Ishikawa (cell line): Measurements from ENCODE around the gene C19orf33.

ENCODE experiments used
- CEBPB ChIP-seq: IDR thresholded peaks from 2 replicates; pipeline ENCODE4 v1.6.1; 2012
- FOXM1 ChIP-seq: IDR thresholded peaks from 2 replicates; pipeline ENCODE4 v1.6.1; 2012; ENCODE audit warnings: low read depth, borderline replicate concordance
- TEAD4 ChIP-seq: IDR thresholded peaks from 2 replicates; pipeline ENCODE4 v1.6.1; 2012
- YY1 ChIP-seq: IDR thresholded peaks from 2 replicates; pipeline ENCODE4 v1.6.1; 2012; ENCODE audit warnings: low read depth
- TF ChIP-seq, protein P1 (sequence below): IDR thresholded peaks from 2 replicates; pipeline ENCODE4 v1.6.1; 2012; ENCODE audit warnings: low read depth, mild to moderate bottlenecking
- TF ChIP-seq, protein P2 (sequence below): IDR thresholded peaks from 2 replicates; pipeline ENCODE4 v1.6.1; 2012

DNA sequence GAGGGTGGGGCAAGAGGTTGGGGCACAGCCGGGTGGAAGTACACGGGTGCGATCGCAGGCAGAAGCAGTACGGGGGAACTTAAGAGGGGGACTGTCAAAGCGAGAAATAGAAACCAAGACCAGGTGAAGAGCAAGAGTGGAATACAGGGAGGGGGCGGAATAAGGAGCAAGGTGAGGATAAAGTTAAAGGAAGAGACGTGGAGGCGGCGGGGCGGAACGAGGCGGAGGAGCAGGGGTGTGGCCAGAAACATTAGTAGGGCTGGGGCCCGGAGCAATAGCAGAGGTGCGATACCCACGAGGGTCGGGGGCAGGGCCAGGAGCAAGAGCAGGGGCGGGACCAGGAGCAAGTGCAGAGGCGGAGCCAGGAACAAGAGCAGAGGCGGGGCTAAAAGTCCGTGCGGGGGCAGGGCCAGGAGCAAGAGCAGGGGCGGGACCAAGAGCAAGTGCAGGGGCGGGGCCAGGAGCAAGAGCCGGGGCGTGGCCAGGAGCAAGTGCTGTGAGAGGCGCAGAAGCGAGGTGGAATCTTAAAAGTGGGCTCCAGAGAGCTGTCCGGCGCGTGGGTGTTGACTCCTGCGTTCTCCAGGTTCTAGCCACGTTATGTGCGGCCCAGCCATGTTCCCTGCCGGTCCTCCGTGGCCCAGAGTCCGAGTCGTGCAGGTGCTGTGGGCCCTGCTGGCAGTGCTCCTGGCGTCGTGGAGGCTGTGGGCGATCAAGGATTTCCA lies 32.7 kb downstream of the C19orf33 start:
- TF ChIP-seq TEAD4 (peak; percentile 79; the same call in 1 of the 2 replicates), CEBPB (no peak), YY1 (no peak; the same call in 1 of the 2 replicates), FOXM1 (no peak)
- TF ChIP-seq, protein P1, sequence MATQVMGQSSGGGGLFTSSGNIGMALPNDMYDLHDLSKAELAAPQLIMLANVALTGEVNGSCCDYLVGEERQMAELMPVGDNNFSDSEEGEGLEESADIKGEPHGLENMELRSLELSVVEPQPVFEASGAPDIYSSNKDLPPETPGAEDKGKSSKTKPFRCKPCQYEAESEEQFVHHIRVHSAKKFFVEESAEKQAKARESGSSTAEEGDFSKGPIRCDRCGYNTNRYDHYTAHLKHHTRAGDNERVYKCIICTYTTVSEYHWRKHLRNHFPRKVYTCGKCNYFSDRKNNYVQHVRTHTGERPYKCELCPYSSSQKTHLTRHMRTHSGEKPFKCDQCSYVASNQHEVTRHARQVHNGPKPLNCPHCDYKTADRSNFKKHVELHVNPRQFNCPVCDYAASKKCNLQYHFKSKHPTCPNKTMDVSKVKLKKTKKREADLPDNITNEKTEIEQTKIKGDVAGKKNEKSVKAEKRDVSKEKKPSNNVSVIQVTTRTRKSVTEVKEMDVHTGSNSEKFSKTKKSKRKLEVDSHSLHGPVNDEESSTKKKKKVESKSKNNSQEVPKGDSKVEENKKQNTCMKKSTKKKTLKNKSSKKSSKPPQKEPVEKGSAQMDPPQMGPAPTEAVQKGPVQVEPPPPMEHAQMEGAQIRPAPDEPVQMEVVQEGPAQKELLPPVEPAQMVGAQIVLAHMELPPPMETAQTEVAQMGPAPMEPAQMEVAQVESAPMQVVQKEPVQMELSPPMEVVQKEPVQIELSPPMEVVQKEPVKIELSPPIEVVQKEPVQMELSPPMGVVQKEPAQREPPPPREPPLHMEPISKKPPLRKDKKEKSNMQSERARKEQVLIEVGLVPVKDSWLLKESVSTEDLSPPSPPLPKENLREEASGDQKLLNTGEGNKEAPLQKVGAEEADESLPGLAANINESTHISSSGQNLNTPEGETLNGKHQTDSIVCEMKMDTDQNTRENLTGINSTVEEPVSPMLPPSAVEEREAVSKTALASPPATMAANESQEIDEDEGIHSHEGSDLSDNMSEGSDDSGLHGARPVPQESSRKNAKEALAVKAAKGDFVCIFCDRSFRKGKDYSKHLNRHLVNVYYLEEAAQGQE: no peak
- TF ChIP-seq, protein P2, sequence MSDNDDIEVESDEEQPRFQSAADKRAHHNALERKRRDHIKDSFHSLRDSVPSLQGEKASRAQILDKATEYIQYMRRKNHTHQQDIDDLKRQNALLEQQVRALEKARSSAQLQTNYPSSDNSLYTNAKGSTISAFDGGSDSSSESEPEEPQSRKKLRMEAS: peak; percentile 76
